ENCODE data around the gene FZD2. TPM values are rescaled to one million over a fixed set of nuclear protein-coding genes. Genes with fewer than 3 reads are reported as not detected.
"Not testable (repeated sequence)": the region's sequence is repeated elsewhere in the genome, so short reads cannot be mapped to it uniquely, and the experiment has no call there.

FZD2 gene
- total RNA-seq, 1 donor from 2014 or later: 0.60 TPM

GRCh38 chr17:44578947-44579346 is 21.7 kb downstream of the FZD2 start:
- ATAC-seq: no peak

GRCh38 chr17:44581868-44582267 is 24.6 kb downstream of the FZD2 start:
- no peak for ATAC-seq

GRCh38 chr17:44584443-44584842 is 27.2 kb downstream of the FZD2 start:
- ATAC-seq: no peak

GRCh38 chr17:44585315-44585714 is 28.0 kb downstream of the FZD2 start:
- no peak for ATAC-seq

GRCh38 chr17:44587339-44587738 is 30.1 kb downstream of the FZD2 start:
- peak; percentile 93 for ATAC-seq

GRCh38 chr17:44589316-44590071 is 32.2 kb downstream of the FZD2 start:
- ATAC-seq: no peak

GRCh38 chr17:44590072-44590462 is 32.8 kb downstream of the FZD2 start:
- ATAC-seq: not testable (repeated sequence)

GRCh38 chr17:44590762-44591161 is 33.5 kb downstream of the FZD2 start:
- not testable (repeated sequence) for ATAC-seq

GRCh38 chr17:44591206-44591605 is 33.9 kb downstream of the FZD2 start:
- no peak for ATAC-seq

- ATAC-seq: no peak
These were observed 35.9 kb downstream of the FZD2 start for GRCh38 chr17:44593156-44593555.

GRCh38 chr17:44595216-44595775 is 38.0 kb downstream of the FZD2 start:
- ATAC-seq: no peak

- ATAC-seq: no peak
These were observed 41.0 kb downstream of the FZD2 start for GRCh38 chr17:44598329-44598728.

- no peak for ATAC-seq
These were observed 41.6 kb downstream of the FZD2 start for GRCh38 chr17:44598932-44599297.

- ATAC-seq: peak; percentile 23
These were observed 42.3 kb downstream of the FZD2 start for GRCh38 chr17:44599298-44600175.

- no peak for ATAC-seq
These were observed 44.3 kb downstream of the FZD2 start for GRCh38 chr17:44601539-44601938.

- no peak for ATAC-seq
These were observed 44.7 kb downstream of the FZD2 start for GRCh38 chr17:44601973-44602372.

- no peak for ATAC-seq
These were observed 45.1 kb downstream of the FZD2 start for GRCh38 chr17:44602390-44602789.

GRCh38 chr17:44602970-44603369 is 45.7 kb downstream of the FZD2 start:
- ATAC-seq: no peak

- ATAC-seq: no peak
These were observed 47.0 kb downstream of the FZD2 start for GRCh38 chr17:44604116-44604761.

GRCh38 chr17:44604768-44605485 is 47.6 kb downstream of the FZD2 start:
- ATAC-seq: no peak

- ATAC-seq: no peak
These were observed 49.4 kb downstream of the FZD2 start for GRCh38 chr17:44606658-44607057.

All from esophagus mucosa (tissue), 1 donor.